ENCODE data around the gene NQO1. TPM values are rescaled to one million over a fixed set of nuclear protein-coding genes. Genes with fewer than 3 reads are reported as not detected.
A peak's percentile ranks its signal among the peaks of the same experiment; 100 is the strongest.
"Not testable (repeated sequence)": the region's sequence is repeated elsewhere in the genome, so short reads cannot be mapped to it uniquely, and the experiment has no call there.

Gene NQO1
- total and polyA plus RNA-seq, 8 donors, result 1.2 to 7.3 (median 4.9) TPM

GRCh38 chr16:69744363-69745231 is 18.2 kb upstream of the NQO1 start:
- WGBS, 2 donors, result 91 to 92% methylated on average over 35 of the region's 35 CpGs
- intact Hi-C loops (cut with DNase I), result no loop called here
- TF ChIP-seq CTCF (IDR thresholded peaks at IDR 0.05), result no peak
- Histone ChIP-seq H3K9me3 (no peaks in the 10 kb centered on the region), H3K4me3 (no peak overlapping the region), H3K36me3 (peaks cover 6 to 80% (median 41%) of the 10 kb centered on the region in 3 donors), H3K27ac (no peak overlapping the region), H3K27me3 (no peaks in the 10 kb centered on the region), H3K4me1 (no peaks in the 10 kb centered on the region)
- ATAC-seq (no peak), FAIRE-seq (no peak), DNase-seq (no peak)

GRCh38 chr16:69741951-69742904 is 15.9 kb upstream of the NQO1 start:
- H3K9me3 ChIP-seq, result no peaks in the 10 kb centered on the region
- no peak overlapping the region for H3K4me3 ChIP-seq
- no peak overlapping the region for H3K27ac ChIP-seq
- ATAC-seq (peak; percentile 47 to 70 (median 60)), FAIRE-seq (no peak), DNase-seq (peak; percentile 44 to 88 (median 64))
- WGBS, 2 donors, result 85 to 86% methylated on average over 38 to 41 of the region's 41 CpGs
- H3K36me3 ChIP-seq, result peaks cover 6 to 57% (median 20%) of the 10 kb centered on the region in 3 donors
- no peak for TF ChIP-seq CTCF (IDR thresholded peaks at IDR 0.05)
- intact Hi-C loops (cut with DNase I), result no loop called here
- no peaks in the 10 kb centered on the region for H3K4me1 ChIP-seq
- H3K27me3 ChIP-seq, result no peaks in the 10 kb centered on the region

GRCh38 chr16:69741519-69741918 is 15.2 kb upstream of the NQO1 start:
- no peak for TF ChIP-seq CTCF (IDR thresholded peaks at IDR 0.05)
- intact Hi-C loops (cut with DNase I), result no loop called here
- H3K27ac ChIP-seq, result no peak overlapping the region
- no peaks in the 10 kb centered on the region for H3K4me1 ChIP-seq
- no peak overlapping the region for H3K4me3 ChIP-seq
- no peaks in the 10 kb centered on the region for H3K9me3 ChIP-seq
- H3K36me3 ChIP-seq, result peaks cover 6 to 55% (median 19%) of the 10 kb centered on the region in 3 donors
- no peaks in the 10 kb centered on the region for H3K27me3 ChIP-seq
- DNase-seq, result no peak
- ATAC-seq, result peak in 2 of 4 donors; percentile 8 to 23
- 83 to 85% methylated on average over 8 of the region's 8 CpGs for WGBS, 2 donors
- FAIRE-seq, result no peak

GRCh38 chr16:69732101-69732500 is 5.7 kb upstream of the NQO1 start:
- Histone ChIP-seq H3K4me3 (no peak overlapping the region), H3K27me3 (no peaks in the 10 kb centered on the region), H3K9me3 (no peaks in the 10 kb centered on the region), H3K27ac (no peak overlapping the region), H3K36me3 (no peaks in the 10 kb centered on the region), H3K4me1 (no peaks in the 10 kb centered on the region)
- DNase-seq, result no peak
- ATAC-seq, result no peak
- no peak for FAIRE-seq
- intact Hi-C loops (cut with DNase I), result no loop called here
- TF ChIP-seq CTCF (IDR thresholded peaks at IDR 0.05), result no peak
- WGBS, 2 donors, result 90 to 93% methylated on average over 6 of the region's 6 CpGs

- H3K27ac ChIP-seq; intact Hi-C loops (cut with DNase I); H3K4me3 ChIP-seq; H3K36me3 ChIP-seq; H3K27me3 ChIP-seq; H3K9me3 ChIP-seq; DNase-seq; H3K4me1 ChIP-seq; FAIRE-seq; ATAC-seq: not testable (repeated sequence)
- 74 to 75% methylated on average over 5 of the region's 5 CpGs for WGBS, 2 donors
Observed at GRCh38 chr16:69731280-69731679, 4.9 kb upstream of the NQO1 start.

- intact Hi-C loops (cut with DNase I); ATAC-seq; H3K4me3 ChIP-seq; H3K9me3 ChIP-seq; H3K27ac ChIP-seq; H3K4me1 ChIP-seq; H3K36me3 ChIP-seq; FAIRE-seq; H3K27me3 ChIP-seq: not testable (repeated sequence)
- DNase-seq, result peak in 1 of 6 donors; percentile 5
- 83 to 88% methylated on average over 4 of the region's 4 CpGs for WGBS, 2 donors
Observed at GRCh38 chr16:69729030-69729429, 2.7 kb upstream of the NQO1 start.
